ENCODE data around the gene FYB1.

The FYB1 gene

GRCh38 chr5:39091940-39092580, 127.3 kb downstream of the FYB1 start:
- Histone ChIP-seq H3K9ac (ENCODE audit: low read depth, low read length) (no peak overlapping the region), H3K9me3 (ENCODE audit: insufficient read depth, low read depth, low read length) (no peaks in the 10 kb centered on the region), H3K27ac (ENCODE audit: low read depth, low read length) (no peak overlapping the region), H3K36me3 (ENCODE audit: insufficient read depth, low read length) (no peaks in the 10 kb centered on the region), H3K27me3 (ENCODE audit: insufficient read depth, low read length) (no peaks in the 10 kb centered on the region), H3K4me3 (ENCODE audit: low read length) (no peak overlapping the region), H3K4me1 (ENCODE audit: insufficient read depth, low read length) (no peaks in the 10 kb centered on the region)
- WGBS = 98% methylated on average over 6 of the region's 7 CpGs

GRCh38 chr5:39083968-39084367, 135.4 kb downstream of the FYB1 start:
- no peaks in the 10 kb centered on the region for H3K4me1 ChIP-seq (ENCODE audit: insufficient read depth, low read length)
- H3K9ac ChIP-seq (ENCODE audit: low read depth, low read length) = no peak overlapping the region
- H3K27me3 ChIP-seq (ENCODE audit: insufficient read depth, low read length) = no peaks in the 10 kb centered on the region
- H3K4me3 ChIP-seq (ENCODE audit: low read length) = no peak overlapping the region
- H3K9me3 ChIP-seq (ENCODE audit: insufficient read depth, low read depth, low read length) = no peaks in the 10 kb centered on the region
- H3K27ac ChIP-seq (ENCODE audit: low read depth, low read length) = no peak overlapping the region
- 100% methylated on average over 1 of the region's 1 CpG for WGBS
- H3K36me3 ChIP-seq (ENCODE audit: insufficient read depth, low read length) = no peaks in the 10 kb centered on the region

- no peak overlapping the region for H3K9ac ChIP-seq (ENCODE audit: low read depth, low read length)
- no peak overlapping the region for H3K4me3 ChIP-seq (ENCODE audit: low read length)
- H3K4me1 ChIP-seq (ENCODE audit: insufficient read depth, low read length) = no peaks in the 10 kb centered on the region
- no peaks in the 10 kb centered on the region for H3K9me3 ChIP-seq (ENCODE audit: insufficient read depth, low read depth, low read length)
- no peaks in the 10 kb centered on the region for H3K36me3 ChIP-seq (ENCODE audit: insufficient read depth, low read length)
- WGBS = 97% methylated on average over 3 of the region's 3 CpGs
- H3K27ac ChIP-seq (ENCODE audit: low read depth, low read length) = no peak overlapping the region
- H3K27me3 ChIP-seq (ENCODE audit: insufficient read depth, low read length) = no peaks in the 10 kb centered on the region
Observed at GRCh38 chr5:39082995-39083394, 136.4 kb downstream of the FYB1 start.

GRCh38 chr5:39080597-39081204, 138.7 kb downstream of the FYB1 start:
- WGBS = 38% methylated on average over 2 of the region's 3 CpGs
- Histone ChIP-seq H3K27ac (ENCODE audit: low read depth, low read length) (no peak overlapping the region), H3K27me3 (ENCODE audit: insufficient read depth, low read length) (no peaks in the 10 kb centered on the region), H3K4me3 (ENCODE audit: low read length) (no peak overlapping the region), H3K4me1 (ENCODE audit: insufficient read depth, low read length) (peaks cover 5% of the 10 kb centered on the region), H3K36me3 (ENCODE audit: insufficient read depth, low read length) (no peaks in the 10 kb centered on the region), H3K9ac (ENCODE audit: low read depth, low read length) (no peak overlapping the region), H3K9me3 (ENCODE audit: insufficient read depth, low read depth, low read length) (no peaks in the 10 kb centered on the region)

- H3K27me3 ChIP-seq (ENCODE audit: insufficient read depth, low read length) = no peaks in the 10 kb centered on the region
- H3K4me3 ChIP-seq (ENCODE audit: low read length) = no peak overlapping the region
- peaks cover 10% of the 10 kb centered on the region for H3K4me1 ChIP-seq (ENCODE audit: insufficient read depth, low read length)
- no peaks in the 10 kb centered on the region for H3K36me3 ChIP-seq (ENCODE audit: insufficient read depth, low read length)
- no peak overlapping the region for H3K9ac ChIP-seq (ENCODE audit: low read depth, low read length)
- H3K27ac ChIP-seq (ENCODE audit: low read depth, low read length) = no peak overlapping the region
- WGBS = no CpG with 5 or more reads among the region's 2 CpGs
- H3K9me3 ChIP-seq (ENCODE audit: insufficient read depth, low read depth, low read length) = no peaks in the 10 kb centered on the region
Observed at GRCh38 chr5:39080168-39080567, 139.2 kb downstream of the FYB1 start.

GRCh38 chr5:39079147-39079546, 140.2 kb downstream of the FYB1 start:
- H3K9ac ChIP-seq (ENCODE audit: low read depth, low read length) = no peak overlapping the region
- no peaks in the 10 kb centered on the region for H3K27me3 ChIP-seq (ENCODE audit: insufficient read depth, low read length)
- no peak overlapping the region for H3K27ac ChIP-seq (ENCODE audit: low read depth, low read length)
- peaks cover 10% of the 10 kb centered on the region for H3K4me1 ChIP-seq (ENCODE audit: insufficient read depth, low read length)
- no peaks in the 10 kb centered on the region for H3K36me3 ChIP-seq (ENCODE audit: insufficient read depth, low read length)
- H3K9me3 ChIP-seq (ENCODE audit: insufficient read depth, low read depth, low read length) = no peaks in the 10 kb centered on the region
- WGBS = 95% methylated on average over 2 of the region's 2 CpGs
- H3K4me3 ChIP-seq (ENCODE audit: low read length) = no peak overlapping the region

- H3K27ac ChIP-seq (ENCODE audit: low read depth, low read length) = no peak overlapping the region
Observed at GRCh38 chr5:39076757-39077728, 142.3 kb downstream of the FYB1 start.

GRCh38 chr5:39076101-39076756, 143.1 kb downstream of the FYB1 start:
- H3K4me3 ChIP-seq (ENCODE audit: low read length) = no peak overlapping the region; the same call in 1 of the 2 replicates
- H3K27ac ChIP-seq (ENCODE audit: low read depth, low read length) = no peak overlapping the region
- no peaks in the 10 kb centered on the region for H3K27me3 ChIP-seq (ENCODE audit: insufficient read depth, low read length)
- H3K9me3 ChIP-seq (ENCODE audit: insufficient read depth, low read depth, low read length) = no peaks in the 10 kb centered on the region
- WGBS = 91% methylated on average over 5 of the region's 6 CpGs
- H3K9ac ChIP-seq (ENCODE audit: low read depth, low read length) = no peak overlapping the region
- H3K36me3 ChIP-seq (ENCODE audit: insufficient read depth, low read length) = no peaks in the 10 kb centered on the region
- peaks cover 18% of the 10 kb centered on the region for H3K4me1 ChIP-seq (ENCODE audit: insufficient read depth, low read length)

More at GRCh38 chr5:39076757-39077728, 142.3 kb downstream of the FYB1 start:
- Histone ChIP-seq H3K4me1 (ENCODE audit: insufficient read depth, low read length) (peaks cover 18% of the 10 kb centered on the region), H3K9me3 (ENCODE audit: insufficient read depth, low read depth, low read length) (no peaks in the 10 kb centered on the region), H3K4me3 (ENCODE audit: low read length) (no peak overlapping the region), H3K9ac (ENCODE audit: low read depth, low read length) (no peak overlapping the region), H3K27me3 (ENCODE audit: insufficient read depth, low read length) (no peaks in the 10 kb centered on the region), H3K36me3 (ENCODE audit: insufficient read depth, low read length) (no peaks in the 10 kb centered on the region)
- WGBS = 86% methylated on average over 4 of the region's 6 CpGs

GRCh38 chr5:39074017-39074814, 145.1 kb downstream of the FYB1 start, which contains the start of gene RICTOR:
Gene RICTOR (minus strand): TSS chr5:39074399. CDS start chr5:39074377, 22 bp downstream.
- H3K9ac ChIP-seq (ENCODE audit: low read depth, low read length) = peak within 1 kb of the TSS; percentile 91
- H3K4me3 ChIP-seq (ENCODE audit: low read length) = peak within 1 kb of the TSS; percentile 92
- no peaks in the 10 kb centered on the region for H3K9me3 ChIP-seq (ENCODE audit: insufficient read depth, low read depth, low read length)
- H3K27ac ChIP-seq (ENCODE audit: low read depth, low read length) = peak within 1 kb of the TSS; percentile 99
- WGBS = under 1% methylated on average over 90 of the region's 94 CpGs
- peaks cover 18% of the 10 kb centered on the region for H3K4me1 ChIP-seq (ENCODE audit: insufficient read depth, low read length)
- no peaks in the 10 kb centered on the region for H3K36me3 ChIP-seq (ENCODE audit: insufficient read depth, low read length)
- no peaks in the 10 kb centered on the region for H3K27me3 ChIP-seq (ENCODE audit: insufficient read depth, low read length)

- 1% methylated on average over 29 of the region's 29 CpGs for WGBS
- H3K9ac ChIP-seq (ENCODE audit: low read depth, low read length) = peak overlapping the region; percentile 91
- peaks cover 22% of the 10 kb centered on the region for H3K4me1 ChIP-seq (ENCODE audit: insufficient read depth, low read length)
Observed at GRCh38 chr5:39073767-39074016, 145.7 kb downstream of the FYB1 start.

More at GRCh38 chr5:39073767-39074016, 145.7 kb downstream of the FYB1 start:
- Histone ChIP-seq H3K36me3 (ENCODE audit: insufficient read depth, low read length) (no peaks in the 10 kb centered on the region), H3K27ac (ENCODE audit: low read depth, low read length) (peak overlapping the region; percentile 99; the same call in 1 of the 2 replicates), H3K27me3 (ENCODE audit: insufficient read depth, low read length) (no peaks in the 10 kb centered on the region), H3K9me3 (ENCODE audit: insufficient read depth, low read depth, low read length) (no peaks in the 10 kb centered on the region), H3K4me3 (ENCODE audit: low read length) (peak overlapping the region; percentile 92)

Measured in HUES64 (cell line).